ENCODE results near the gene TUT7. TPM values are rescaled to one million over a fixed set of nuclear protein-coding genes. Genes with fewer than 3 reads are reported as not detected.

TUT7 gene
- total RNA-seq, 2 experiments from 2014 or later: 29.2 to 43.4 TPM

- ChIA-PET CTCF (ENCODE audit: unreplicated experiment) (no interaction called here), POLR2A (no interaction called here)
- Histone ChIP-seq H3K4me2 (ENCODE audit: low read length) (no peak overlapping the region), H3K27ac (ENCODE audit: low read depth, low read length, poor library complexity, severe bottlenecking) (no peak overlapping the region), H4K20me1 (ENCODE audit: insufficient read depth, low read length) (no peaks in the 10 kb centered on the region), H2AFZ (ENCODE audit: low read length) (no peak overlapping the region), H3K4me3 (ENCODE audit: low read depth, low read length, poor library complexity, severe bottlenecking) (no peak overlapping the region), H3K36me3 (ENCODE audit: insufficient read depth, low read length) (no peaks in the 10 kb centered on the region), H3K9me3 (ENCODE audit: low read length) (no peaks in the 10 kb centered on the region), H3K79me2 (ENCODE audit: insufficient read depth, low read depth, low read length) (no peaks in the 10 kb centered on the region), H3K9me2 (ENCODE audit: insufficient read depth, low read length) (no peaks in the 10 kb centered on the region), H3K4me1 (ENCODE audit: insufficient read depth, low read length, poor library complexity, severe bottlenecking) (peaks cover 13% of the 10 kb centered on the region)
- TF ChIP-seq CTCF (conservative IDR thresholded peaks at IDR 0.05; ENCODE audit: low read length): no peak
- no peak for TF ChIP-seq EZH2phosphoT487 (IDR thresholded peaks at IDR 0.05; ENCODE audit: borderline replicate concordance, low read depth, low read length)
- intact Hi-C loops (cut with micrococcal nuclease; ENCODE audit: unreplicated experiment): no loop called here
- DNase-seq (ENCODE audit: low spot score): no peak
- BruUV-seq (replicated peaks): no TSS peak
These were observed 5.1 kb upstream of the TUT7 start for GRCh38 chr9:86359151-86359879.

DNA sequence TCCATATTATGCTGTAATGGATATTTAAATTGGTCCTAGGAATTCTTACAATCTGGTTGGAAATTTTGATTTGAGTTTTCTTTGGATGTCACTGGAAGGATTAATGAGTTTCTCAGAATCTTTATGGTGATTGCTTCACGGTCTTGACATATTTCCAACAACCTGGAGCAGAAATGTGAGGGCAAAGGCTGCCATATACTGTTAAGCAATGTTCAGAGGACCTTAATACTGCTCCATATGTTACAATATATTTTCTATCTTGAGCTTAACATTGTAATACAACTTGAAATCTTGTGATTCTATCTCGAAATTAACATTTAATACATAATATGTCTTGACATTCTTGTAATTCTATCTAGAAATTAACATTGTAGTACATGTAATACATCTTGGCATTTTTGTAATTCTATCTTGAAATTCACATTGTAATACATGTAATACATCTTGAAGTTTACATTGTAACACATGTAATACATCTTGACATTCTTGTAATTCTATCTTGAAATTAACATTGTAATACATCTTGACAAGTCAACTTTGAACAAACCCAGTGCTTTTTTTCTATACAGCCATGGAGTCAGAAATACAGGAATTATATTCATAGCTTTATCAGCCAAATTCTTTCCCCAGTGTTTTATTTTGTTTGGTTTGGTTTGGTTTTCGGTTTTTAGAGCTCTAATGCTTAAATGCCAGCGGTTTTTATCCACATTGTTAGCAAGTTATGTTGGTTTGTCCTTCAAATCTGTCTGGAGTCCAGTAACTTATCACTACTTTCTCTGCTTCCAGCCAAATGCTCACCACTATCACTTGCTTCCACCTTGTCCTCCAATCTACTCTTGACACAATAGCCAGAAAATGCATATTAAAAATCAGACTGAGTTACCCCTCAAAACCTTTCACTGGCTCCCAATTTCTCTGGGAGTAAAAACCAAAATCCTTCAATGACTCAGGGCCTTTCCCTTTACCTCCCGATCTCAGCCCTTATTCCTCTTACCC, 3.0 kb upstream of the TUT7 start:
- POLR2A ChIA-PET: interaction anchor here (1.0 to 1.3 kb wide), 2 partner anchors 30 to 75 kb away, joined by 3 read pairs; partner anchors contain the start of gene ISCA1
- H4K20me1 ChIP-seq (ENCODE audit: insufficient read depth, low read length): peaks cover 11% of the 10 kb centered on the region; the same call in 1 of the 2 replicates
- H3K36me3 ChIP-seq (ENCODE audit: insufficient read depth, low read length): peaks cover 7% of the 10 kb centered on the region; the same call in 1 of the 2 replicates
- no peak overlapping the region for H2AFZ ChIP-seq (ENCODE audit: low read length)
- no peak for DNase-seq (ENCODE audit: low spot score)
- BruUV-seq (replicated peaks): no TSS peak
- intact Hi-C loops (cut with micrococcal nuclease; ENCODE audit: unreplicated experiment): no loop called here
- H3K9me3 ChIP-seq (ENCODE audit: low read length): no peaks in the 10 kb centered on the region
- TF ChIP-seq CTCF (conservative IDR thresholded peaks at IDR 0.05; ENCODE audit: low read length): no peak
- TF ChIP-seq EZH2phosphoT487 (IDR thresholded peaks at IDR 0.05; ENCODE audit: borderline replicate concordance, low read depth, low read length): no peak
- CTCF ChIA-PET (ENCODE audit: unreplicated experiment): no interaction called here
- H3K79me2 ChIP-seq (ENCODE audit: insufficient read depth, low read depth, low read length): peaks cover 17% of the 10 kb centered on the region
- peaks cover 18% of the 10 kb centered on the region for H3K4me1 ChIP-seq (ENCODE audit: insufficient read depth, low read length, poor library complexity, severe bottlenecking)
- no peak overlapping the region for H3K4me2 ChIP-seq (ENCODE audit: low read length)
- no peak overlapping the region for H3K27ac ChIP-seq (ENCODE audit: low read depth, low read length, poor library complexity, severe bottlenecking)
- H3K4me3 ChIP-seq (ENCODE audit: low read depth, low read length, poor library complexity, severe bottlenecking): no peak overlapping the region
- no peaks in the 10 kb centered on the region for H3K9me2 ChIP-seq (ENCODE audit: insufficient read depth, low read length)
